Gastroesophageal sphincter (tissue), 3 donors: ENCODE measurements around the gene SPSB1.

Source experiments
- CTCF ChIP-seq, 4 experiments: fragments of 200-600 bp in 2 of 4; fragments of 450-650 bp in 2 of 4; sonication (generic) in 1 of 4; IDR thresholded peaks; one replicate each; pipeline ENCODE4 v1.5.1; 2017 to 2019; ENCODE audit warnings: antibody characterized with exemption in 4 of 4, mild to moderate bottlenecking in 2 of 4, moderate library complexity in 2 of 4
- EP300 ChIP-seq: sonication (generic); formaldehyde crosslinking; IDR thresholded peaks from one replicate; pipeline ENCODE4 v1.6.1; 2017; ENCODE audit warnings: antibody characterized with exemption, mild to moderate bottlenecking
- POLR2A ChIP-seq, 2 donors: fragments of 450-650 bp; IDR thresholded peaks; one replicate each; pipeline ENCODE4 v1.6.1; 2017; ENCODE audit warnings: antibody characterized with exemption in 2 of 2, mild to moderate bottlenecking in 2 of 2, moderate library complexity in 1 of 2
- POLR2AphosphoS5 ChIP-seq: sonication (generic); formaldehyde crosslinking; IDR thresholded peaks from one replicate; pipeline ENCODE4 v1.6.1; 2017; ENCODE audit warnings: antibody characterized with exemption

GRCh38 chr1:9314111-9314510 is 21.4 kb downstream of the SPSB1 start:
- TF ChIP-seq CTCF (IDR thresholded peaks at IDR 0.05): peak in 1 of 4 experiments; percentile 22
- TF ChIP-seq POLR2A (IDR thresholded peaks at IDR 0.05): no peak
- TF ChIP-seq POLR2AphosphoS5: no peak
- TF ChIP-seq EP300: no peak
